Heart left ventricle (tissue), 13 donors: ENCODE results near the gene DNM3.

Experiments
- POLR2A ChIP-seq, 2 donors: fragments of 450-650 bp; IDR thresholded peaks; one replicate each; pipeline ENCODE4 v1.6.1; 2017; ENCODE audit warnings: antibody characterized with exemption in 2 of 2, mild to moderate bottlenecking in 2 of 2, moderate library complexity in 2 of 2
- TF ChIP-seq, protein P1 (sequence below), 12 donors: fragments of 200-600 bp; sonication (generic) in 4 of 12; IDR thresholded peaks; one replicate each; pipeline versions ENCODE4 v1.5.0 to v1.8.0; 2018 to 2022; ENCODE audit warnings: antibody characterized with exemption in 12 of 12, mild to moderate bottlenecking in 5 of 12
- donor health status: ischemic (EF 13 %, LVEDD 7.1; RV severe dilation, severe dysfunction).
- donor health status: DM: no; HTN: yes; CAD: no.
- donor health status: DM: no; HTN: no; CAD: no.
- donor health status: ischemic (EF 25% LVEDD 6.9; RV normal size, moderate dysfunction).
- donor health status: ischemic (EF 25% LVEDD 5.7; RV mildly dilated, moderate dysfunction).
- donor health status: ischemic (EF 35%, LVEDD 5.7; RV mildly dilated, moderate dysfunction).
- donor health status: nonischemic (EF 11% LVEDD 7.7; RV severe dilation, severe dysfunction).
- donor health status: DM: yes; HTN: yes; CAD: no.
- donor health status: PGD.
- donor health status: ischemic (EF 29% LVEDD 5.4; RV normal size, mild dysfunction).
- donor health status: nonischemic (EF 23%, LVEDD 6.1; RV moderate dilation, normal function).

- TF ChIP-seq, protein P1, sequence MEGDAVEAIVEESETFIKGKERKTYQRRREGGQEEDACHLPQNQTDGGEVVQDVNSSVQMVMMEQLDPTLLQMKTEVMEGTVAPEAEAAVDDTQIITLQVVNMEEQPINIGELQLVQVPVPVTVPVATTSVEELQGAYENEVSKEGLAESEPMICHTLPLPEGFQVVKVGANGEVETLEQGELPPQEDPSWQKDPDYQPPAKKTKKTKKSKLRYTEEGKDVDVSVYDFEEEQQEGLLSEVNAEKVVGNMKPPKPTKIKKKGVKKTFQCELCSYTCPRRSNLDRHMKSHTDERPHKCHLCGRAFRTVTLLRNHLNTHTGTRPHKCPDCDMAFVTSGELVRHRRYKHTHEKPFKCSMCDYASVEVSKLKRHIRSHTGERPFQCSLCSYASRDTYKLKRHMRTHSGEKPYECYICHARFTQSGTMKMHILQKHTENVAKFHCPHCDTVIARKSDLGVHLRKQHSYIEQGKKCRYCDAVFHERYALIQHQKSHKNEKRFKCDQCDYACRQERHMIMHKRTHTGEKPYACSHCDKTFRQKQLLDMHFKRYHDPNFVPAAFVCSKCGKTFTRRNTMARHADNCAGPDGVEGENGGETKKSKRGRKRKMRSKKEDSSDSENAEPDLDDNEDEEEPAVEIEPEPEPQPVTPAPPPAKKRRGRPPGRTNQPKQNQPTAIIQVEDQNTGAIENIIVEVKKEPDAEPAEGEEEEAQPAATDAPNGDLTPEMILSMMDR (IDR thresholded peaks at IDR 0.05): no peak
- TF ChIP-seq POLR2A (IDR thresholded peaks at IDR 0.05): no peak
Observed at GRCh38 chr1:172149346-172149745, 308.0 kb downstream of the DNM3 start.
